Stimulated activated naive CD8-positive, alpha-beta T cell treated with anti-CD3 and anti-CD28 coated beads, Interleukin-15, Interleukin-2, amounts not matched to agents 100 ng/mL and 50 ng/mL, for 24 hours (primary cell): ENCODE data around the gene IL9.

ENCODE experiments used
- H3K27ac Mint-ChIP-seq: one replicate; pipeline ENCODE4 v1.8.0; 2021; ENCODE audit warnings: mild to moderate bottlenecking, mixed read lengths
- H3K27me3 Mint-ChIP-seq: one replicate; pipeline ENCODE4 v1.8.0; 2021; ENCODE audit warnings: mixed read lengths
- H3K36me3 Mint-ChIP-seq: one replicate; pipeline ENCODE4 v1.8.0; 2021; ENCODE audit warnings: low read depth, mixed read lengths
- H3K4me1 Mint-ChIP-seq: one replicate; pipeline ENCODE4 v1.8.0; 2021; ENCODE audit warnings: low read depth, mixed read lengths
- H3K4me3 Mint-ChIP-seq: one replicate; pipeline ENCODE4 v1.8.0; 2021; ENCODE audit warnings: mild to moderate bottlenecking, mixed read lengths
- H3K9me3 Mint-ChIP-seq: one replicate; pipeline ENCODE4 v1.8.0; 2021; ENCODE audit warnings: mixed read lengths

IL9 gene

GRCh38 chr5:135895474-135896006, at the start of gene IL9:
IL9 (minus strand) TSS chr5:135895841; CDS start chr5:135895816, 25 bp downstream.
- H3K36me3 Mint-ChIP-seq: no peaks in the 10 kb centered on the region
- no peak within 1 kb of the TSS for H3K27ac Mint-ChIP-seq
- H3K4me3 Mint-ChIP-seq: no peak within 1 kb of the TSS
- peaks cover 41% of the 10 kb centered on the region for H3K27me3 Mint-ChIP-seq
- no peaks in the 10 kb centered on the region for H3K9me3 Mint-ChIP-seq
- H3K4me1 Mint-ChIP-seq: peaks cover 18% of the 10 kb centered on the region

GRCh38 chr5:135944967-135945560, 49.4 kb upstream of the IL9 start:
- H3K36me3 Mint-ChIP-seq: no peaks in the 10 kb centered on the region
- peaks cover 16% of the 10 kb centered on the region for H3K27me3 Mint-ChIP-seq
- H3K27ac Mint-ChIP-seq: no peak overlapping the region
- no peak overlapping the region for H3K4me3 Mint-ChIP-seq
- no peaks in the 10 kb centered on the region for H3K9me3 Mint-ChIP-seq
- H3K4me1 Mint-ChIP-seq: no peaks in the 10 kb centered on the region

- Mint-ChIP-seq H3K27ac (no peak overlapping the region), H3K27me3 (peaks cover 18% of the 10 kb centered on the region), H3K4me3 (no peak overlapping the region), H3K4me1 (no peaks in the 10 kb centered on the region), H3K36me3 (no peaks in the 10 kb centered on the region), H3K9me3 (no peaks in the 10 kb centered on the region)
Measured at GRCh38 chr5:135944564-135944963, 48.9 kb upstream of the IL9 start.

GRCh38 chr5:135942202-135942771, 46.6 kb upstream of the IL9 start:
- Mint-ChIP-seq H3K27ac (no peak overlapping the region), H3K9me3 (no peaks in the 10 kb centered on the region), H3K4me3 (no peak overlapping the region), H3K36me3 (no peaks in the 10 kb centered on the region), H3K27me3 (peaks cover 33% of the 10 kb centered on the region), H3K4me1 (no peaks in the 10 kb centered on the region)

GRCh38 chr5:135941711-135942110, 46.1 kb upstream of the IL9 start:
- no peaks in the 10 kb centered on the region for H3K9me3 Mint-ChIP-seq
- no peak overlapping the region for H3K4me3 Mint-ChIP-seq
- H3K27ac Mint-ChIP-seq: no peak overlapping the region
- H3K36me3 Mint-ChIP-seq: no peaks in the 10 kb centered on the region
- H3K27me3 Mint-ChIP-seq: peaks cover 33% of the 10 kb centered on the region
- no peaks in the 10 kb centered on the region for H3K4me1 Mint-ChIP-seq

GRCh38 chr5:135937245-135937911, 41.7 kb upstream of the IL9 start:
- H3K4me1 Mint-ChIP-seq: no peaks in the 10 kb centered on the region
- H3K36me3 Mint-ChIP-seq: no peaks in the 10 kb centered on the region
- H3K27ac Mint-ChIP-seq: no peak overlapping the region
- H3K9me3 Mint-ChIP-seq: no peaks in the 10 kb centered on the region
- no peak overlapping the region for H3K4me3 Mint-ChIP-seq
- peaks cover 42% of the 10 kb centered on the region for H3K27me3 Mint-ChIP-seq

- H3K9me3 Mint-ChIP-seq: no peaks in the 10 kb centered on the region
- no peak overlapping the region for H3K27ac Mint-ChIP-seq
- no peaks in the 10 kb centered on the region for H3K4me1 Mint-ChIP-seq
- no peak overlapping the region for H3K4me3 Mint-ChIP-seq
- peaks cover 49% of the 10 kb centered on the region for H3K27me3 Mint-ChIP-seq
- no peaks in the 10 kb centered on the region for H3K36me3 Mint-ChIP-seq
Measured at GRCh38 chr5:135934939-135935338, 39.3 kb upstream of the IL9 start.

GRCh38 chr5:135930949-135931295, 35.3 kb upstream of the IL9 start:
- peaks cover 62% of the 10 kb centered on the region for H3K27me3 Mint-ChIP-seq

GRCh38 chr5:135930029-135930948, 34.6 kb upstream of the IL9 start:
- no peak overlapping the region for H3K4me3 Mint-ChIP-seq
- H3K9me3 Mint-ChIP-seq: no peaks in the 10 kb centered on the region
- H3K27me3 Mint-ChIP-seq: peaks cover 63% of the 10 kb centered on the region
- H3K36me3 Mint-ChIP-seq: no peaks in the 10 kb centered on the region
- H3K27ac Mint-ChIP-seq: no peak overlapping the region
- H3K4me1 Mint-ChIP-seq: no peaks in the 10 kb centered on the region

More at GRCh38 chr5:135930949-135931295, 35.3 kb upstream of the IL9 start:
- H3K27ac Mint-ChIP-seq: no peak overlapping the region
- H3K4me3 Mint-ChIP-seq: no peak overlapping the region
- no peaks in the 10 kb centered on the region for H3K9me3 Mint-ChIP-seq
- H3K4me1 Mint-ChIP-seq: no peaks in the 10 kb centered on the region
- no peaks in the 10 kb centered on the region for H3K36me3 Mint-ChIP-seq

GRCh38 chr5:135921388-135921787, 25.7 kb upstream of the IL9 start:
- H3K27me3 Mint-ChIP-seq: peaks cover 62% of the 10 kb centered on the region
- H3K36me3 Mint-ChIP-seq: no peaks in the 10 kb centered on the region

GRCh38 chr5:135920199-135920598, 24.6 kb upstream of the IL9 start:
- Mint-ChIP-seq H3K27ac (no peak overlapping the region), H3K9me3 (no peaks in the 10 kb centered on the region), H3K36me3 (no peaks in the 10 kb centered on the region), H3K27me3 (peaks cover 64% of the 10 kb centered on the region), H3K4me3 (no peak overlapping the region), H3K4me1 (no peaks in the 10 kb centered on the region)

More at GRCh38 chr5:135921388-135921787, 25.7 kb upstream of the IL9 start:
- Mint-ChIP-seq H3K9me3 (no peaks in the 10 kb centered on the region), H3K27ac (no peak overlapping the region), H3K4me1 (no peaks in the 10 kb centered on the region), H3K4me3 (no peak overlapping the region)

- Mint-ChIP-seq H3K27ac (no peak overlapping the region), H3K27me3 (peaks cover 62% of the 10 kb centered on the region), H3K36me3 (no peaks in the 10 kb centered on the region), H3K9me3 (no peaks in the 10 kb centered on the region), H3K4me1 (peaks cover 10% of the 10 kb centered on the region), H3K4me3 (no peak overlapping the region)
Measured at GRCh38 chr5:135916638-135917263, 21.1 kb upstream of the IL9 start.

GRCh38 chr5:135915466-135916001, 19.9 kb upstream of the IL9 start:
- no peaks in the 10 kb centered on the region for H3K9me3 Mint-ChIP-seq

More at GRCh38 chr5:135915466-135916001, 19.9 kb upstream of the IL9 start:
- Mint-ChIP-seq H3K4me1 (peaks cover 10% of the 10 kb centered on the region), H3K36me3 (no peaks in the 10 kb centered on the region), H3K27ac (no peak overlapping the region), H3K27me3 (peaks cover 69% of the 10 kb centered on the region), H3K4me3 (no peak overlapping the region)
